Hepatocyte (in vitro differentiated cells): ENCODE results near the gene PIEZO1.

Experiments used
- EZH2 ChIP-seq: fragments of 200-600 bp; sonication (generic); IDR thresholded peaks from 2 replicates; pipeline ENCODE4 v1.6.1; 2016; ENCODE audit warnings: antibody characterized with exemption, mild to moderate bottlenecking, borderline replicate concordance
- TF ChIP-seq, protein P1 (sequence below): fragments of 200-600 bp; sonication (generic); IDR thresholded peaks from 2 replicates; pipeline ENCODE4 v1.5.1; 2016; ENCODE audit warnings: antibody characterized with exemption, mild to moderate bottlenecking; ENCODE audit not compliant: poor library complexity

DNA sequence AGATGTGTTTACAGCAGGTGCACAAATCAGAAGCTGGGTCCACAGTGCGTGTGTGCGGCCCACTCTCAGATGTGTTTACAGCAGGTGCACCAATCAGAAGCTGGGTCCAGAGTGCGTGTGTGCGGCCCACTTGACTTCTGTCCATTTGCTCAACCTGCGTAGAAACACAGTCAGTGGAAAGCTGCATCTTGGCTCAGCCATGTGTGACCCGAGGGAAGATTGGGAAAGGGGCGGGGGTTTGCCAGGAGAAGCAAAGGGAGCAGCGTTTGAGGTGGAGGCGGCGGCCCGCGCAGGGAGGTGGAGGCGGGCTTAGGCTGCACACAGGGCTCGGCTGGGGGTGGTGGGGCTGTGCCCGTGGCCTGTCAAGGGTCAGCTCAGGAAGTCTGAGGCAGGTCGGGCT is 74.5 kb downstream of the PIEZO1 start:
- TF ChIP-seq, protein P1, sequence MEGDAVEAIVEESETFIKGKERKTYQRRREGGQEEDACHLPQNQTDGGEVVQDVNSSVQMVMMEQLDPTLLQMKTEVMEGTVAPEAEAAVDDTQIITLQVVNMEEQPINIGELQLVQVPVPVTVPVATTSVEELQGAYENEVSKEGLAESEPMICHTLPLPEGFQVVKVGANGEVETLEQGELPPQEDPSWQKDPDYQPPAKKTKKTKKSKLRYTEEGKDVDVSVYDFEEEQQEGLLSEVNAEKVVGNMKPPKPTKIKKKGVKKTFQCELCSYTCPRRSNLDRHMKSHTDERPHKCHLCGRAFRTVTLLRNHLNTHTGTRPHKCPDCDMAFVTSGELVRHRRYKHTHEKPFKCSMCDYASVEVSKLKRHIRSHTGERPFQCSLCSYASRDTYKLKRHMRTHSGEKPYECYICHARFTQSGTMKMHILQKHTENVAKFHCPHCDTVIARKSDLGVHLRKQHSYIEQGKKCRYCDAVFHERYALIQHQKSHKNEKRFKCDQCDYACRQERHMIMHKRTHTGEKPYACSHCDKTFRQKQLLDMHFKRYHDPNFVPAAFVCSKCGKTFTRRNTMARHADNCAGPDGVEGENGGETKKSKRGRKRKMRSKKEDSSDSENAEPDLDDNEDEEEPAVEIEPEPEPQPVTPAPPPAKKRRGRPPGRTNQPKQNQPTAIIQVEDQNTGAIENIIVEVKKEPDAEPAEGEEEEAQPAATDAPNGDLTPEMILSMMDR, result no peak
- no peak for TF ChIP-seq EZH2
